ENCODE results near the gene SUPT3H.

Gene SUPT3H

DNA sequence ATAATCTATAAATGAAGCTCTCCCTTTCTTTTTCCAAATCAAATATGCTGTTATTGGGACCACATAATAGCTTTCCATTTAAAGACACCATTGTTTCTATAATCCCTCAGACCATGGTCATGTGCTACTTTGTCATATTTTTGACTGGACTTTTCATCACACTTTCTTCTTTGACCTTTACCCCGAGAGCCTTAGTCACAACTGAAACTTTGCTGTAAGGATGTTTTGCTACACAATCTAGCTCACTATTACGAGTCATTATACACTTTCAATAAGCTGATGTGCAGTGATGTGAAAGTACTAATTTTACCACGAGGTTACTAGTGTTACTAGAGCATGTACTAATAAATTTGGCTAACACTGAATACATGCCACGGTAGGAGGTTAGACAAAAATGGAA lies 416.8 kb downstream of the SUPT3H start:
- Histone ChIP-seq H3K4me3 (ENCODE audit: low read length in 2 of 2) (no peak overlapping the region), H3K4me1 (ENCODE audit: control insufficient read depth in 2 of 2, insufficient read depth in 2 of 2, low read length in 2 of 2) (no peaks in the 10 kb centered on the region), H3K9me3 (ENCODE audit: control insufficient read depth in 2 of 2, low read length in 2 of 2) (no peaks in the 10 kb centered on the region), H3K9ac (ENCODE audit: low read depth in 1 of 2, low read length in 2 of 2) (no peak overlapping the region), H3K36me3 (ENCODE audit: control insufficient read depth in 2 of 2, insufficient read depth in 2 of 2, low read length in 2 of 2) (no peaks in the 10 kb centered on the region), H3K27ac (ENCODE audit: low read depth in 2 of 2, low read length in 2 of 2) (no peak overlapping the region), H3K27me3 (ENCODE audit: control insufficient read depth in 2 of 2, insufficient read depth in 2 of 2, low read length in 2 of 2) (no peaks in the 10 kb centered on the region)

DNA sequence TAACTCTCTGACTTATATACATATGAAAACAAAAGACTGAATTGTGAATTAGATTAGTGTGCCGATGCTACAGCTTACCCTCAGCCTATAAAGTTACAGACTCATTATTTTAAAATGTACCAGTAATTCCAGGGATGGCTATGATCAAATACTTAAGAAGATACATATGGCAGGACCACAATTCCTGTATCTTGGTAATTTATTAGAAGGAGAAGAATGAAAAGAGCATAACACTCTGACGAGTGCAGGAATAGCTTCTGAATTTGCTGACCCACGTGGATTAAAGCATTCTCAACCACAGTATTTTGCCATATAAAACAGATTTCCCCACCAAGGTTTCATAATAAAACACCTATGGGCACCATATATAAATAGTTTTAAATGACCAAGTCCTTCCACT lies 418.1 kb downstream of the SUPT3H start:
- Histone ChIP-seq H3K27me3 (ENCODE audit: control insufficient read depth in 2 of 2, insufficient read depth in 2 of 2, low read length in 2 of 2) (no peaks in the 10 kb centered on the region), H3K4me1 (ENCODE audit: control insufficient read depth in 2 of 2, insufficient read depth in 2 of 2, low read length in 2 of 2) (no peaks in the 10 kb centered on the region), H3K9me3 (ENCODE audit: control insufficient read depth in 2 of 2, low read length in 2 of 2) (no peaks in the 10 kb centered on the region), H3K27ac (ENCODE audit: low read depth in 2 of 2, low read length in 2 of 2) (no peak overlapping the region), H3K36me3 (ENCODE audit: control insufficient read depth in 2 of 2, insufficient read depth in 2 of 2, low read length in 2 of 2) (no peaks in the 10 kb centered on the region), H3K9ac (ENCODE audit: low read depth in 1 of 2, low read length in 2 of 2) (no peak overlapping the region), H3K4me3 (ENCODE audit: low read length in 2 of 2) (no peak overlapping the region)

DNA sequence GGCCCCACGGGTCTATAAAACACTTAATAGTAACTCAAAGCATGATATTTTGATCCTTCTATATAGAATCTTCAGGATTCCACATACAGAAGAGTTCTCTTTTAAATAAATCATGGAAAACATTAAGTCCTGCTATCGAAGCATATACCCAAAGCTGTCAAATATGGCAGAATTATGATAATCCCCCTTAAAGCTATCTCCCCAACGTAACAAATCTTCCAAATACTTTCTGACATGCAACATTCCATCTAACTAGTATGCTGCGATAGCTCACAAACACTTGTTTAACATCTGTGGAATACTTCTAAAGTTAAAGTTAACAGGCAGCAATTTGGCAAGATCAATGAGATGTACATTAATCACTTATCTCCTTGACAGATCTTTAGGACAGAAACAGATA lies 420.6 kb downstream of the SUPT3H start:
- H3K27ac ChIP-seq (ENCODE audit: low read depth in 2 of 2, low read length in 2 of 2), result no peak overlapping the region
- no peaks in the 10 kb centered on the region for H3K36me3 ChIP-seq (ENCODE audit: control insufficient read depth in 2 of 2, insufficient read depth in 2 of 2, low read length in 2 of 2)
- no peak overlapping the region for H3K9ac ChIP-seq (ENCODE audit: low read depth in 1 of 2, low read length in 2 of 2)
- no peak overlapping the region for H3K4me3 ChIP-seq (ENCODE audit: low read length in 2 of 2)
- no peaks in the 10 kb centered on the region for H3K9me3 ChIP-seq (ENCODE audit: control insufficient read depth in 2 of 2, low read length in 2 of 2)
- no peaks in the 10 kb centered on the region for H3K27me3 ChIP-seq (ENCODE audit: control insufficient read depth in 2 of 2, insufficient read depth in 2 of 2, low read length in 2 of 2)
- H3K4me1 ChIP-seq (ENCODE audit: control insufficient read depth in 2 of 2, insufficient read depth in 2 of 2, low read length in 2 of 2), result no peaks in the 10 kb centered on the region

DNA sequence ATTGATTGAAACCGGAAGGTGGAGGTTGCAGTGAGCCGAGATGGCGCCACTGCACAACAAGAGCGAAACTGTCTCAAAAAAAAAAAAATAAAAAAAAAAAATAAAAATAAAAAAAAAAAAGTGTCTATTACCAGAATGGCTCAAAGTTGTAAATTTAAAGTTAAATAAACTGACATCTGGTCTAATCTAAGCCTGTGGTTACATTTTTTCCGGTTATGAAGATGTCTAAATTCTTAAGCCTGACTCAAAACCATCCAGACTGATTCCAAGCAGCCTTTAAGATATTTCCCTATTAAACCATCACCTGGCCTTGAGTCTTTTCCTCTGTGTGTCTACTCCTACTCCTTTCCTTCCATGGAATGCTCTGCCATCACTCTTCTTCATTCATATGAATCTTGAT lies 421.3 kb downstream of the SUPT3H start:
- Histone ChIP-seq H3K27ac (ENCODE audit: low read depth in 2 of 2, low read length in 2 of 2) (no peak overlapping the region), H3K27me3 (ENCODE audit: control insufficient read depth in 2 of 2, insufficient read depth in 2 of 2, low read length in 2 of 2) (no peaks in the 10 kb centered on the region), H3K4me3 (ENCODE audit: low read length in 2 of 2) (no peak overlapping the region)

DNA sequence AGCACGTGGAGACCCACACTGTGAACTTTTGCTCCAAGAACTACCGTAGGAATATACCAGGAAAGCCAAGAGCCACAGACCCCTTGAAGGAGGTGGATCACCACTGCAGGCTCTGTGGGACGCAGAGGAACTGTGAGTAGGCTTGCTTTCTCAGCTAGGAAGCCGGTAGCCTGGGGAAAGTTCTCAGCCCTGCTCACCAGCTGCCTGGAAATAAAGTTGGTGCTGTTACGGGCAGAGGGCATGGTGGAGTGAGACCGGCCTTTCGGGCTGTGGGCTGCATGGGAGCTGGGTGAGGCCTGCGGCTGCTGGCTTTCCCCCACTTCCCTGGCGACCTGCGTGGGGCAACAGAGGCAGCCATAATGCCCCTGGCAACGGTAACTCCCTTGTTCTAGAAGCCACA lies 422.6 kb downstream of the SUPT3H start:
- Histone ChIP-seq H3K27ac (ENCODE audit: low read depth in 2 of 2, low read length in 2 of 2) (no peak overlapping the region), H3K36me3 (ENCODE audit: control insufficient read depth in 2 of 2, insufficient read depth in 2 of 2, low read length in 2 of 2) (no peaks in the 10 kb centered on the region), H3K4me1 (ENCODE audit: control insufficient read depth in 2 of 2, insufficient read depth in 2 of 2, low read length in 2 of 2) (no peaks in the 10 kb centered on the region), H3K9ac (ENCODE audit: low read depth in 1 of 2, low read length in 2 of 2) (no peak overlapping the region), H3K9me3 (ENCODE audit: control insufficient read depth in 2 of 2, low read length in 2 of 2) (no peaks in the 10 kb centered on the region), H3K27me3 (ENCODE audit: control insufficient read depth in 2 of 2, insufficient read depth in 2 of 2, low read length in 2 of 2) (no peaks in the 10 kb centered on the region), H3K4me3 (ENCODE audit: low read length in 2 of 2) (no peak overlapping the region)

More for the DNA sequence above, 421.3 kb downstream of the SUPT3H start:
- Histone ChIP-seq H3K4me1 (ENCODE audit: control insufficient read depth in 2 of 2, insufficient read depth in 2 of 2, low read length in 2 of 2) (no peaks in the 10 kb centered on the region), H3K9ac (ENCODE audit: low read depth in 1 of 2, low read length in 2 of 2) (no peak overlapping the region), H3K9me3 (ENCODE audit: control insufficient read depth in 2 of 2, low read length in 2 of 2) (no peaks in the 10 kb centered on the region), H3K36me3 (ENCODE audit: control insufficient read depth in 2 of 2, insufficient read depth in 2 of 2, low read length in 2 of 2) (no peaks in the 10 kb centered on the region)

DNA sequence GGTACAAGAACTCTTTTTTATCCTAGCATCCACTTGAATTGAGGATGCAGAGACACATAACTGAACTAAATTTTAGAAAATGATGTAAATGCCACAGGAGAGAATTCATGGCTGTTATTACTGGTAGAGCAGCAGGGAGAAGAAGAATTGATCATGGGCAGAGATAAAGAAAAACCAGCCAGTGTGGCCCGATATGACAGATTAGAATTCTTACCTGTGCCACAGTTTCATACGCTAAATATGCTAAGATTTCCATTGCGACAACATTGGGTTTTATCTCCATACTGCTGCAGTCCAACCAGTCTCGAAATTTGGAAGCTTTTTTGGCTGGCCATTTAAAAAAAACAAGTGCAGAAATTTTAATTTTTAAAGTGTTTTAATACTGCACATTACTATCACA lies 423.5 kb downstream of the SUPT3H start:
- no peaks in the 10 kb centered on the region for H3K4me1 ChIP-seq (ENCODE audit: control insufficient read depth in 2 of 2, insufficient read depth in 2 of 2, low read length in 2 of 2)
- no peaks in the 10 kb centered on the region for H3K36me3 ChIP-seq (ENCODE audit: control insufficient read depth in 2 of 2, insufficient read depth in 2 of 2, low read length in 2 of 2)
- H3K27ac ChIP-seq (ENCODE audit: low read depth in 2 of 2, low read length in 2 of 2), result no peak overlapping the region
- no peak overlapping the region for H3K9ac ChIP-seq (ENCODE audit: low read depth in 1 of 2, low read length in 2 of 2)
- H3K27me3 ChIP-seq (ENCODE audit: control insufficient read depth in 2 of 2, insufficient read depth in 2 of 2, low read length in 2 of 2), result no peaks in the 10 kb centered on the region
- H3K4me3 ChIP-seq (ENCODE audit: low read length in 2 of 2), result no peak overlapping the region
- H3K9me3 ChIP-seq (ENCODE audit: control insufficient read depth in 2 of 2, low read length in 2 of 2), result no peaks in the 10 kb centered on the region

DNA sequence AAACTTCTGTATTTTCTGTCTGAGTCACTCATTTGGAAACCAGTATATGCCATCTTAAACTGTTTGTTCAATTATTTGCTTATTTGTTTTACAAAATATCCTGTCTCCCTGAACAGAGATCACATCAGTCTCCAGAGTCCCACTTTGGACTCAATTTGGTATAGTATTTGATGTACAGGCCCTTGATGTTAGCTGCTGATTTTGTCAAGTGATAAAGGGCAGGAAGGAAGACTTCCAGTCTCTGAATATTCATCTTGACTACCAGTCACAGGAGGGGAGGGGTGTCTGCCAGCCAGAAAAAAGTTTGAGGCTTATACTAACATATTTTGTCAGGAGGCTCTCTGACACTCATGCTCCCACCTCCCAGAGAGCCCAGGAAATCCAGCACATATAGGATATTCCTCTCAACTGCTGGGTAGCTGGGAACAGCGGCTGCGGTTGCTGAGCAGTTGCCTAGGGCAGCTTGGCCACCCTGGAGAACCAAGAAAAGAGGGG lies 426.4 kb downstream of the SUPT3H start:
- H3K4me1 ChIP-seq (ENCODE audit: control insufficient read depth in 2 of 2, insufficient read depth in 2 of 2, low read length in 2 of 2), result no peaks in the 10 kb centered on the region
- no peaks in the 10 kb centered on the region for H3K9me3 ChIP-seq (ENCODE audit: control insufficient read depth in 2 of 2, low read length in 2 of 2)
- H3K4me3 ChIP-seq (ENCODE audit: low read length in 2 of 2), result no peak overlapping the region
- H3K27ac ChIP-seq (ENCODE audit: low read depth in 2 of 2, low read length in 2 of 2), result no peak overlapping the region
- H3K9ac ChIP-seq (ENCODE audit: low read depth in 1 of 2, low read length in 2 of 2), result no peak overlapping the region
- H3K36me3 ChIP-seq (ENCODE audit: control insufficient read depth in 2 of 2, insufficient read depth in 2 of 2, low read length in 2 of 2), result no peaks in the 10 kb centered on the region
- no peaks in the 10 kb centered on the region for H3K27me3 ChIP-seq (ENCODE audit: control insufficient read depth in 2 of 2, insufficient read depth in 2 of 2, low read length in 2 of 2)

DNA sequence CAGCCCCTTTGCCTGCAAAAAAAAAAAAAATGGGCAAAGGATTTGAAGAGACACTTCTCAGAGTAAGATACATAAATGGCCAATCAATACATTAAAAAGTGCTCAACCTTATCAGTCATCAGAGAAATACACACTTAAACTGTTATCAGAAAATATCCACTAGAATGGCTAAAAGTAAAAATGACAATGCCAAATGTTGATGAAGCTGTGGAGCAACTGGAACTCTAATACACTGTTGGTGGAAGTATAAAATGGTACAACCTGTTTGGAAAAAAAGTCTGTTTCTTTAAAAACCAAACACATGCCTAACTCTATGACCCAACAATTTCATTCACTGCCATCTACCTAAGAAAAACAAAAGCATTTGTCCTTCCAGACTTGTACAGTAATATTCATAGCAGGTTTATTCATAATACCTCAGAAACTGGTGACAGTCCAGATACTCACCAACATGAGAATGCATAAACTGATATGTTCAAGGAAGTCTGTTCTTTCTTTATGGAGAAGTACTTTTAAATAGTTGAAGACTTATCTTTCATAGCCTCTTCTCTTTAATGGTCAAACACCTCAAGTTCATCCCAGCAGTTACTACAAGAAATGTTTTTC lies 428.0 kb downstream of the SUPT3H start:
- Histone ChIP-seq H3K4me1 (ENCODE audit: control insufficient read depth in 2 of 2, insufficient read depth in 2 of 2, low read length in 2 of 2) (no peaks in the 10 kb centered on the region), H3K27me3 (ENCODE audit: control insufficient read depth in 2 of 2, insufficient read depth in 2 of 2, low read length in 2 of 2) (no peaks in the 10 kb centered on the region), H3K4me3 (ENCODE audit: low read length in 2 of 2) (no peak overlapping the region), H3K36me3 (ENCODE audit: control insufficient read depth in 2 of 2, insufficient read depth in 2 of 2, low read length in 2 of 2) (no peaks in the 10 kb centered on the region), H3K9me3 (ENCODE audit: control insufficient read depth in 2 of 2, low read length in 2 of 2) (peaks cover 0 to 3% of the 10 kb centered on the region in 2 donors), H3K27ac (ENCODE audit: low read depth in 2 of 2, low read length in 2 of 2) (no peak overlapping the region), H3K9ac (ENCODE audit: low read depth in 1 of 2, low read length in 2 of 2) (no peak overlapping the region)

DNA sequence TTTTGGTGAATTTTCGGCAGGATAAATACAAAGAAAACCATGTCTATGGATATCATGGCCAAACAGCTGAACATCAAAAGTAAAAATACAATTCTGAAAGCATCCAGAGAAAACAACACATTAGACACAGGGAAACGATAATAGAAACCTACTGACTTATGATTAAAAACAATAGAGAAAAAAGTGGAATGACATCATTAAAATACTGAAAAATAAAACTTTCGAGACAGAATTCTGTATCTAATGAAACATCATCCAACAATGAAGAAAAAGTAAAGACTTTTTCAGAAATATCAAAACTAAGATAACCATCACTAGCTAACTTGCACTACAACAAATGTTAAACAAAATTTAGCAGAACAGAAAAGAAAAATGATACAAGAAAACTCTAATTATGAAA lies 434.2 kb downstream of the SUPT3H start:
- H3K4me3 ChIP-seq (ENCODE audit: low read length in 2 of 2), result no peak overlapping the region

DNA sequence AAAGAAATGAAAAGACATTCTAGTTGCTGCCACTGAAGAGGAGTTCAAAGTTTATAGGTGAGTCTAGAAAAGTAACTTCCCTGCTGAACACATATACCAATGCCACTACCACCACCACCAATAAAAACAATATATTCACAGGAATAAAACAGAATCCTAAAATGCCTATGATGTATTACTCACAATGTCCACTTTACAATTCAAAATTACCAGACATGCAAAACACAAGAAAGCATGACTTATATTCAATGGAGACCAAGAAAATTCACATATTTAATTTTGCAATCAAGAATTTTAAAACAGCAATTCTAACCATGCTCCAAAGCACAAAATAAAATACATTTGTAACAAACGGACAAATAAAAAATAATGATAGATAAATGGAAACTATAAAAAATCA lies 434.9 kb downstream of the SUPT3H start:
- Histone ChIP-seq H3K27me3 (ENCODE audit: control insufficient read depth in 2 of 2, insufficient read depth in 2 of 2, low read length in 2 of 2) (no peaks in the 10 kb centered on the region), H3K36me3 (ENCODE audit: control insufficient read depth in 2 of 2, insufficient read depth in 2 of 2, low read length in 2 of 2) (no peaks in the 10 kb centered on the region), H3K27ac (ENCODE audit: low read depth in 2 of 2, low read length in 2 of 2) (no peak overlapping the region), H3K4me1 (ENCODE audit: control insufficient read depth in 2 of 2, insufficient read depth in 2 of 2, low read length in 2 of 2) (no peaks in the 10 kb centered on the region), H3K9me3 (ENCODE audit: control insufficient read depth in 2 of 2, low read length in 2 of 2) (peaks cover 0 to 3% of the 10 kb centered on the region in 2 donors), H3K4me3 (ENCODE audit: low read length in 2 of 2) (no peak overlapping the region), H3K9ac (ENCODE audit: low read depth in 1 of 2, low read length in 2 of 2) (no peak overlapping the region)

More for the DNA sequence above, 434.2 kb downstream of the SUPT3H start:
- Histone ChIP-seq H3K9me3 (ENCODE audit: control insufficient read depth in 2 of 2, low read length in 2 of 2) (peaks cover 0 to 3% of the 10 kb centered on the region in 2 donors), H3K9ac (ENCODE audit: low read depth in 1 of 2, low read length in 2 of 2) (no peak overlapping the region), H3K4me1 (ENCODE audit: control insufficient read depth in 2 of 2, insufficient read depth in 2 of 2, low read length in 2 of 2) (no peaks in the 10 kb centered on the region), H3K27me3 (ENCODE audit: control insufficient read depth in 2 of 2, insufficient read depth in 2 of 2, low read length in 2 of 2) (no peaks in the 10 kb centered on the region), H3K36me3 (ENCODE audit: control insufficient read depth in 2 of 2, insufficient read depth in 2 of 2, low read length in 2 of 2) (no peaks in the 10 kb centered on the region), H3K27ac (ENCODE audit: low read depth in 2 of 2, low read length in 2 of 2) (no peak overlapping the region)

DNA sequence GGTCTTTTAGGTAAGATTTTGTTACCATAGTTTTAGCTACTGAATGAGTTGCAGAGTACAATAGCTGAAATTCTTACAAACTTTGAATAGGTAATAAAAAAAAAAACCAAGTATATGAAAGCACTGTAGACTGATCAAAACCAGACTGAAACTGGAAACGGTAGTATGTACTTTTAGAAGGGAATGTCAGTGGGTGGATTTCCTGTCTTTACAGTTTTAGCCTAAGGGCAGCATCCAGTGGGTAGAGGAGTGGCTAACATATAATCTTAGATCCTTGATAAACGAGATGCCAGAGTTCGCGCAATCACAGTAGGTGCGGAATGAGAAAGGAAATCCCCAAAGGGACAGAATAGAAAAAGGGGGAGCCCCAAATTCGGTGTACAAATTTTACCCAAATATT lies 435.5 kb downstream of the SUPT3H start:
- Histone ChIP-seq H3K4me1 (ENCODE audit: control insufficient read depth in 2 of 2, insufficient read depth in 2 of 2, low read length in 2 of 2) (no peaks in the 10 kb centered on the region), H3K9me3 (ENCODE audit: control insufficient read depth in 2 of 2, low read length in 2 of 2) (peaks cover 0 to 3% of the 10 kb centered on the region in 2 donors), H3K27me3 (ENCODE audit: control insufficient read depth in 2 of 2, insufficient read depth in 2 of 2, low read length in 2 of 2) (no peaks in the 10 kb centered on the region), H3K27ac (ENCODE audit: low read depth in 2 of 2, low read length in 2 of 2) (no peak overlapping the region), H3K9ac (ENCODE audit: low read depth in 1 of 2, low read length in 2 of 2) (no peak overlapping the region), H3K4me3 (ENCODE audit: low read length in 2 of 2) (no peak overlapping the region), H3K36me3 (ENCODE audit: control insufficient read depth in 2 of 2, insufficient read depth in 2 of 2, low read length in 2 of 2) (no peaks in the 10 kb centered on the region)
